Smooth muscle cell (in vitro differentiated cells): ENCODE measurements around the gene DENND1A. TPM values are rescaled to one million over a fixed set of nuclear protein-coding genes. Genes with fewer than 3 reads are reported as not detected.

Experiments used
- DNase-seq: peaks from one replicate; lab custom pipeline; 2025; ENCODE audit not compliant: unreplicated experiment; lab: John Stamatoyannopoulos, UW
- H2AFZ ChIP-seq: fragments of 200-600 bp; sonication (generic); 2 replicates; pipeline ENCODE4 v1.6.0; 2016; ENCODE audit warnings: antibody characterized with exemption, low read depth, mild to moderate bottlenecking
- H3F3A ChIP-seq: fragments of 200-600 bp; sonication (generic); 2 replicates; pipeline ENCODE4 v1.6.0; 2017; ENCODE audit warnings: antibody characterized with exemption, low read depth
- H3K27ac ChIP-seq: fragments of 200-600 bp; sonication (generic); 2 replicates; pipeline ENCODE4 v1.5.1; 2016; ENCODE audit warnings: low read depth, mild to moderate bottlenecking
- H3K27me3 ChIP-seq: fragments of 200-600 bp; sonication (generic); 2 replicates; pipeline ENCODE4 v1.6.1; 2016; ENCODE audit warnings: low read depth, mild to moderate bottlenecking
- H3K36me3 ChIP-seq: fragments of 200-600 bp; sonication (generic); 2 replicates; pipeline ENCODE4 v1.5.1; 2016; ENCODE audit warnings: low read depth
- H3K4me1 ChIP-seq: fragments of 200-600 bp; sonication (generic); 2 replicates; pipeline ENCODE4 v1.5.1; 2016; ENCODE audit warnings: low read depth
- H3K4me2 ChIP-seq: fragments of 200-600 bp; sonication (generic); 2 replicates; pipeline ENCODE4 v1.6.0; 2016; ENCODE audit warnings: mild to moderate bottlenecking
- H3K4me3 ChIP-seq: fragments of 200-600 bp; sonication (generic); 2 replicates; pipeline ENCODE4 v1.5.1; 2016; ENCODE audit warnings: mild to moderate bottlenecking
- H3K79me2 ChIP-seq: fragments of 200-600 bp; sonication (generic); 2 replicates; pipeline ENCODE4 v1.6.0; 2016; ENCODE audit warnings: low read depth, mild to moderate bottlenecking
- H3K9ac ChIP-seq: fragments of 200-600 bp; sonication (generic); 2 replicates; pipeline ENCODE4 v1.6.0; 2016; ENCODE audit warnings: low read depth
- H3K9me3 ChIP-seq: fragments of 200-600 bp; sonication (generic); replicated peaks from 2 replicates; pipeline ENCODE4 v1.5.1; 2016; ENCODE audit warnings: low read depth
- H4K20me1 ChIP-seq: fragments of 200-600 bp; sonication (generic); 2 replicates; pipeline ENCODE4 v1.6.0; 2016; ENCODE audit warnings: low read depth
- WGBS: methylation state at CpG from one replicate; pipeline ENCODE4 v1.1.7; 2016; ENCODE audit warnings: low lambda C conversion rate; 5-methylcytosine and 5-hydroxymethylcytosine counted together
- polyA plus RNA-seq: library from polyadenylated mRNA; unstranded; fragments of >200 nt; fragmentation: Nextera tagmentation; extraction: Ambion mirVana; gene quantifications from 2 replicates; pipeline ENCODE4 v1.2.1, GENCODE V29; 2016
- total RNA-seq: library from RNA; depleted of rRNA; stranded (reverse); fragments of >200 nt; gene quantifications from 2 replicates; pipeline ENCODE4 v1.2.3, GENCODE V29; 2014
- TF ChIP-seq, protein P1 (sequence below): fragments of 200-600 bp; sonication (generic); IDR thresholded peaks from 2 replicates; pipeline ENCODE4 v1.5.1; 2017; ENCODE audit warnings: borderline replicate concordance, mild to moderate bottlenecking, antibody characterized with exemption; ENCODE audit not compliant: insufficient read depth, poor library complexity, severe bottlenecking

DENND1A gene
- total and polyA plus RNA-seq, 2 experiments from 2014 or later = 8.1 to 20.2 TPM

DNA sequence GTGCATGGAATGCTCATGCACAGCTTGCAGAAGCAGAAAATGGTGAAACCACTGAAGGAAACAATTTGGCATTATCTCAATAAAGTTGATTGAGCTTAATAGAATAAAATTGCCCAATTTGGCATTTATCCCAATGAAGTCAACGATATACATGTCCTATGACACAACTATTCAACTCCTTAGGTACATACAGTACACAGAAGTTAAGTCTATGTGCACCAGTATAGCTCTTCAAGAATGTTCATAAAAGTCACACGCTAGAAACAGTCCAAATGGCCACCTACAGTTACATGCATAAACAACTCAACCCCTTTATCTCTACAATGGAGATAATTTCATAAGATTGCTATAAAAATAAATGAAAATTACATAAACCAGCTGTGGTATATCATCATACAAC lies 184.5 kb downstream of the DENND1A start:
- H3K27ac ChIP-seq = no peak overlapping the region
- no peak overlapping the region for H2AFZ ChIP-seq
- no peak overlapping the region for H3K4me3 ChIP-seq
- H3K27me3 ChIP-seq = no peaks in the 10 kb centered on the region
- TF ChIP-seq, protein P1, sequence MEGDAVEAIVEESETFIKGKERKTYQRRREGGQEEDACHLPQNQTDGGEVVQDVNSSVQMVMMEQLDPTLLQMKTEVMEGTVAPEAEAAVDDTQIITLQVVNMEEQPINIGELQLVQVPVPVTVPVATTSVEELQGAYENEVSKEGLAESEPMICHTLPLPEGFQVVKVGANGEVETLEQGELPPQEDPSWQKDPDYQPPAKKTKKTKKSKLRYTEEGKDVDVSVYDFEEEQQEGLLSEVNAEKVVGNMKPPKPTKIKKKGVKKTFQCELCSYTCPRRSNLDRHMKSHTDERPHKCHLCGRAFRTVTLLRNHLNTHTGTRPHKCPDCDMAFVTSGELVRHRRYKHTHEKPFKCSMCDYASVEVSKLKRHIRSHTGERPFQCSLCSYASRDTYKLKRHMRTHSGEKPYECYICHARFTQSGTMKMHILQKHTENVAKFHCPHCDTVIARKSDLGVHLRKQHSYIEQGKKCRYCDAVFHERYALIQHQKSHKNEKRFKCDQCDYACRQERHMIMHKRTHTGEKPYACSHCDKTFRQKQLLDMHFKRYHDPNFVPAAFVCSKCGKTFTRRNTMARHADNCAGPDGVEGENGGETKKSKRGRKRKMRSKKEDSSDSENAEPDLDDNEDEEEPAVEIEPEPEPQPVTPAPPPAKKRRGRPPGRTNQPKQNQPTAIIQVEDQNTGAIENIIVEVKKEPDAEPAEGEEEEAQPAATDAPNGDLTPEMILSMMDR = no peak
- no peak for DNase-seq
- H3F3A ChIP-seq = no peaks in the 10 kb centered on the region
- peaks cover 27% of the 10 kb centered on the region for H4K20me1 ChIP-seq
- H3K4me2 ChIP-seq = no peak overlapping the region
- H3K36me3 ChIP-seq = no peaks in the 10 kb centered on the region
- no peaks in the 10 kb centered on the region for H3K9me3 ChIP-seq
- no peak overlapping the region for H3K9ac ChIP-seq
- WGBS = 92% methylated on average over 2 of the region's 2 CpGs
- H3K4me1 ChIP-seq = peaks cover 19% of the 10 kb centered on the region
- no peaks in the 10 kb centered on the region for H3K79me2 ChIP-seq

GRCh38 chr9:123743737-123744136 lies 186.2 kb downstream of the DENND1A start:
- Histone ChIP-seq H3K27ac (no peak overlapping the region), H3K79me2 (no peaks in the 10 kb centered on the region), H3K4me1 (peaks cover 11% of the 10 kb centered on the region), H3K27me3 (no peaks in the 10 kb centered on the region), H3K4me3 (no peak overlapping the region), H3K9ac (no peak overlapping the region), H3K36me3 (no peaks in the 10 kb centered on the region), H3K9me3 (no peaks in the 10 kb centered on the region), H2AFZ (no peak overlapping the region), H3K4me2 (no peak overlapping the region), H4K20me1 (peaks cover 20% of the 10 kb centered on the region), H3F3A (no peaks in the 10 kb centered on the region)
- WGBS = 94% methylated on average over 4 of the region's 4 CpGs
- TF ChIP-seq, protein P1 = no peak
- DNase-seq = no peak

DNA sequence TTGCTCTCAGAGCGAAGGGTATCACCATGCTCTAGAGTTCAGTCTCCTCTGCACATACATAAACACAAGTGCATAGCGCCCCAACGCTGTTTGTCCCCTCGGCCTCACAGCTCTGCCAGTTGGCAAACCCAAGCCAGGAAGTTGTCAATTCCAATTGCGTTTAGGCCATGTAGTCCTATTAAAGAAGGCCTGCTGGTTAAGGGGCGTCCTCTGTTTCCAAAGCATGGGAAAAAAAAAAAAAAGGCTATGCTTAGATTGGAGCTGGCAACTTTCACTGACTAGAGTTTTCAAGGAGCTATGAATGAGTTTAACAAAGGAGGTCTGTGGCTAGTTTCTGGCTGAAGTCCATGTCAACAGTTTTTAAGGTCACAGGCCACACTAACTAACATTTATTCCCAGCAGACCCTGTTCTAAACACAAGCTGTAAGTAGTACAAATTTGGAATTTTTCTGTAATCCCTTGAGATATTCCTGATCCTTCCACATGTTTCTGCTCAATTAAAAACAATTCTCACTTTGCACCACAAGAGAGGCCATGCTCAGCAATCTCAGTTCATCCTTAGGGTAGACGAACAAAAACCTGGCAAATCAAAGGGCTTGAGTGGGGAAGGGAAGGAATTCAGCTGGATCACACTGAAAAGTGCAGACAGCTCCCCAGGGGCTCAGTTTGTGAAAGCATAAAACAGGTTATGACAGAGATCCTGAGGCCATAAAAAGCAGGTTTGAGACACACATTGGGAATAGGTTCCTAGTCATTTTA lies 187.7 kb downstream of the DENND1A start:
- Histone ChIP-seq H3K27me3 (no peaks in the 10 kb centered on the region), H3K9me3 (no peaks in the 10 kb centered on the region), H2AFZ (no peak overlapping the region), H3K4me1 (peaks cover 11% of the 10 kb centered on the region), H3K9ac (no peak overlapping the region), H3K4me3 (no peak overlapping the region), H4K20me1 (peaks cover 20% of the 10 kb centered on the region), H3F3A (no peaks in the 10 kb centered on the region), H3K36me3 (no peaks in the 10 kb centered on the region), H3K79me2 (no peaks in the 10 kb centered on the region), H3K4me2 (peak overlapping the region; percentile 27), H3K27ac (no peak overlapping the region)
- 61% methylated on average over 7 of the region's 7 CpGs for WGBS
- TF ChIP-seq, protein P1 = no peak
- DNase-seq = no peak

DNA sequence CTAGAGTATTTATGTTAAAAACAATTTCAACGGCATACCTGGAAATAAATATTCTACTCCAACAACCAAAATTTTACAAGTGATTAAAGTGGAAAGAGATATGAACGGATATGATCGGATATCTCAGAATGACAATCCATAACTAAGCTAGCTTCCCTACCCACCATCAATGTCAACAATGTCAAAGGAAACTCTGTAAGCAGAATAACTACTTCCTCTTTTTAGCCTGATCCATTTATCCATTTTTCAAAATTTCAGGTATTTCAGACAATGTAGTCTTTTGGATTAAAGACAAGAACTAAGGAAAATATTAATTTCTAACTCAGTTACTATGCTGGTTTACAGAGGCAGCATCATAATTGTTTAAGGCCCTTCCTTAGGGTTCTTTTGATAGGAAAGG lies 188.7 kb downstream of the DENND1A start:
- no peak overlapping the region for H3K4me3 ChIP-seq
- H3K4me2 ChIP-seq = no peak overlapping the region
- H2AFZ ChIP-seq = no peak overlapping the region
- no peaks in the 10 kb centered on the region for H3K36me3 ChIP-seq
- no peaks in the 10 kb centered on the region for H3K9me3 ChIP-seq
- H3F3A ChIP-seq = no peaks in the 10 kb centered on the region
- peaks cover 11% of the 10 kb centered on the region for H3K4me1 ChIP-seq
- no peaks in the 10 kb centered on the region for H3K27me3 ChIP-seq
- H3K27ac ChIP-seq = no peak overlapping the region
- 97% methylated on average over 3 of the region's 3 CpGs for WGBS
- DNase-seq = no peak
- TF ChIP-seq, protein P1 = no peak
- H3K9ac ChIP-seq = no peak overlapping the region
- H3K79me2 ChIP-seq = no peaks in the 10 kb centered on the region
- peaks cover 20% of the 10 kb centered on the region for H4K20me1 ChIP-seq
